Mononuclear cell (primary cell): ENCODE data around the gene RBBP7. TPM values are rescaled to one million over a fixed set of nuclear protein-coding genes. Genes with fewer than 3 reads are reported as not detected.
A peak's percentile ranks its signal among the peaks of the same experiment; 100 is the strongest.

Source experiments
- H3K27me3 ChIP-seq: 2 replicates; pipeline ENCODE4 v1.6.0; 2011; ENCODE audit warnings: low read length, control low read depth; ENCODE audit not compliant: insufficient read depth
- H3K4me1 ChIP-seq: 2 replicates; pipeline ENCODE4 v1.5.1; 2011; ENCODE audit warnings: mild to moderate bottlenecking, low read length, control low read depth; ENCODE audit not compliant: insufficient read depth
- H3K4me3 ChIP-seq: 2 replicates; pipeline ENCODE4 v1.5.1; 2011; ENCODE audit warnings: mild to moderate bottlenecking, low read length, moderate library complexity
- H3K9me3 ChIP-seq: 2 replicates; pipeline ENCODE4 v1.5.1; 2011; ENCODE audit warnings: low read depth, mild to moderate bottlenecking, control low read depth, low read length
- total RNA-seq: library from RNA; depleted of rRNA; stranded (reverse); fragments of >200 nt; gene quantifications from one replicate; pipeline ENCODE4 v1.2.3, GENCODE V29; 2012

The RBBP7 gene
- total RNA-seq, 1 donor, result 158 TPM

DNA sequence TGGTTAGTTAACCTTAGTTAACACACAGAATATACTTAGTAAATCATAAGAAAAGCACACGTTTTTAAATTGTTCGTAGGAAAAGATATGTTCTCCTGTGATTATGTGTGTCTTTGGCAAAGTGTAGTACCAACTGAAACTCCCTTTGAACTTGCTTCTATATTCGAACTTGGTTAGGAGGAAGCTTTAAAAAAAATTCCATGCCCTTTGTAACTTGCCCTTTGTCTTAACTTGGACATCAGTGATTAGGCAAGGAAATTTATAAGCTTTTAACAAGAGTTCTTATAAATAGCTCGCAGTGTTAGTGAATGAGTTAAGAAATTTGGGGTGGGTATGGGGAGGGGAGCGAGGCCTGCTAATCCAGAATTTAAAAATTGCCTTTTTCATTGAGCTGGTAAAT lies 50.5 kb downstream of the RBBP7 start:
- no peaks in the 10 kb centered on the region for H3K9me3 ChIP-seq
- H3K4me1 ChIP-seq, result no peaks in the 10 kb centered on the region
- no peaks in the 10 kb centered on the region for H3K27me3 ChIP-seq
- no peak overlapping the region for H3K4me3 ChIP-seq

DNA sequence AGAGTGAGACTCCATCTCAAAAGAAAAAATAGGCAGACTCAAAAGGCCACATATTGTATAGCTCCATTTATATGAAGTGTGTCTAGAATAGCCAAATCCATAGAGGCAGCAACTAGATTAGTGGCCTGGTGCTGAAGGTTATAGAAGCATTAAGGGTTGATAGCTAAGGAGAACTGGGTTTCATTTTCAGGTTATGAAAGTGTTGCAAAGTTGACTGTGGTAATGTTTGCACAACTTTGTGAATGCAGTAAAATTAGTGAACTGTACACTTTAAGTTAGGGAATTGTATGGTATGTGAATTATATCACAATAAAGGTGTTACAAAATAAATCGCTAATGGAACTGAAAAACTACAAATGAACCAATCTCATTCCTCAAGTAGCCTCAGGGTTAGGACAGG lies 55.6 kb downstream of the RBBP7 start:
- Histone ChIP-seq H3K4me1 (no peaks in the 10 kb centered on the region), H3K4me3 (no peak overlapping the region), H3K9me3 (no peaks in the 10 kb centered on the region), H3K27me3 (no peaks in the 10 kb centered on the region)

DNA sequence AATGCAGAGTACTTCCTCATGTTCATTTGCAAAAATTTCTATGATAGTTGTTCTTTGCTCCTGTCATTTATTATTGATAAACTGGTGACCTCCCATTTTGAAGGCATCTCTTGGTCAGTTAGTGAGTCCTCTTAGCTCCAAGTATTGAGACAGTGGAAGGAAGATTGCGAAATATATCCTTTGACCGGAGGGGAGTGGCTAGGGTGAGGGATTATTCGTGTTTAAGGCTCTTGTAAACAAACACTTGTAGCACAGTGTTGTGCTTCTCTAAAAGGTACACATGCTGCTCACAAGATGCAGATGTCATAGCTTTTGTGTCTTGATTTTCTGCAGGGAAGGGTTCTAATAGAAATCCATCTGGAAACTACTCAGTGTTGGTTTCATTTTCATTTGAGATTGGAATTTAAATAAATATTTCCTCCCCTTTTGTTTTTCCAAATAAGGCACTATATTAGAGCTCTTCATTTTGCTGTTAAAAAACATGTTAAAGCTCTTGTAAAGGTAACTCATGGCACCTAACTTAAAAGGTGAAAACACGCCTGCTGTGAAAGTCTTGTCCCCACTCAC lies 62.1 kb downstream of the RBBP7 start:
- Histone ChIP-seq H3K4me1 (peaks cover 10% of the 10 kb centered on the region), H3K9me3 (no peaks in the 10 kb centered on the region), H3K4me3 (peak overlapping the region; percentile 18), H3K27me3 (no peaks in the 10 kb centered on the region)

DNA sequence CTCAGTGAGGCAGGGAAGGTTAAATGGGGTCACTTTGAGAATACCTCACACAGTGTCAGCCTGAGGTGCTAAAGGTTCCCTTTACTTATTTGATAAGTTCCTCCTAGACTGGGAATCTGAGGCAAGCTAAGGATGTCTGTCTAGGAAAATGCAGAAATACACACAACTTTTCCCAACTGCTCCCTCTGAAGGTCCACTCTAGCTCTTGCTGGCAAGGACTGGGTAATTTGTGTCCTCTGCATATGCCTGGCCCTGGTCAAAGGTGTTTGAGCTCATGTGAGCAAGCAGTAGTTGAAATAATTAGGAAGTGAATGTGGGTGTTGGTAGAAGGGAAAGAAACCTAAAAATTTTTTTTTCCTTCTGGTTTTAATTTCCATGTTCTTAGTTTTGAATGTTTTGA lies 62.6 kb downstream of the RBBP7 start:
- no peaks in the 10 kb centered on the region for H3K27me3 ChIP-seq
- peaks cover 10% of the 10 kb centered on the region for H3K4me1 ChIP-seq
- H3K4me3 ChIP-seq, result no peak overlapping the region
- no peaks in the 10 kb centered on the region for H3K9me3 ChIP-seq

DNA sequence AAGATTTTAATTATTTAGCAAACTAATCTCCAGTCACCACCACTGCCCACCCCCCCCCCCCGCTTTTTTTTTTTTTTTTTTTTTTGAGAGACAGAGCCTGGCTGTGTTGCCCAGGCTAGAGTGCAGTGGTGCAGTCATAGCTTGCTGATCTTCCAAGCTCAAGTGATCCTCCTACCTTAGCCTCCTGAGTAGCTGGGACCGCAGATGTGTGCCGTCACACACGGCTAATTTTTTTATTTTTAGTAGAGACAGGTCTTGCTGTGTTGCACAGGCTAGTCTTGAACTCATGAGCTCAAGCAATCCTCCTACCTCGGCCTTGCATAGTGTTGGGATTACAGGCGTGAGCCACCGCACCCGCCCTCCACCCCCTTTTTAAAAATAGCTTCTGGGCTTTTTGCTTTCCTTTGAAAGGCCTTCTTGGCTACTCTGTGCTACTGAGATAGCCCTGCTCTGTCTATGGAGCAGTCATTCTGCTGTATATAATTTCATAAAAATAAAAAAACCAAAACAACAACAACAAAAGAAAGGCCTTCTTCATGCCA lies 65.2 kb downstream of the RBBP7 start:
- Histone ChIP-seq H3K4me1 (peaks cover 10% of the 10 kb centered on the region), H3K27me3 (no peaks in the 10 kb centered on the region), H3K9me3 (no peaks in the 10 kb centered on the region), H3K4me3 (no peak overlapping the region)

DNA sequence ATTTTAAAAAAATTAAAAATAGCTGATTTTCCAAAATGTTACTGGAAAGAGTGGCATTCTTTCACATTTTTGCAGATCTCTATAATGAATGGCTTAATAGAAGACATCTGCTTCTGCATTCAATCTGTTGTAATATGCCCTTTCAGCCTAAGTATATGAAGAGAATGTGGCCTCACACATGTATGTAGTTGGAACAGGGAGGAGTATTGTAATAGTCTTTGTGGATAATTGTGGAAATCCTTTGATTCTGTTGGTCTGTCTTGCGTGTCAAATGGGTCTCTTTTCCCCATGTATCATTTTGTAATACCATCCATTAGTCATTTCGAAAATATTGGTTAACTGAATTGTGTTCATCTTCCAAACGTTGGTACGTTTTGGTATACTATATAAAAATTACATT lies 72.3 kb downstream of the RBBP7 start:
- Histone ChIP-seq H3K4me1 (peaks cover 5% of the 10 kb centered on the region), H3K9me3 (no peaks in the 10 kb centered on the region), H3K4me3 (no peak overlapping the region), H3K27me3 (no peaks in the 10 kb centered on the region)

DNA sequence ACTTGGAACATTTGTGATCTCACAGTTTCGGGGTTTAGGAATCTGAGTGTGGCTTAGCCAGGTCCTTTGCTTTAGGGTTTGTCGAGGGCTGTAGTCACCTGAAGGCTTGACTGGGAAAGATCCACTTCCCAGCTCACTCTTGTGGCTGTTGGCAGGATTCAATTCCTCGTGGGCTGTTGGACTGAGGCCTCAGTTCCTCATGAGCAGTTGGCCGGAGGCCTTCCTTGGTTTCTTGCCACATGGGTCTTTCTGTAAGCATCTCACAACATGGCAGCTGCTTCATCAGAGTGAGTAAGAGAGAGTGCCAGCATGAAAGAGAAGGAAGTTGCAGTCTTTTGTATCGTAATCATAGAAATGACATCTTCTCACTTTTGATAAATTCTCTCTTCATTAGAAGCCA lies 72.8 kb downstream of the RBBP7 start:
- Histone ChIP-seq H3K9me3 (no peaks in the 10 kb centered on the region), H3K4me1 (peaks cover 5% of the 10 kb centered on the region), H3K27me3 (no peaks in the 10 kb centered on the region), H3K4me3 (no peak overlapping the region)

DNA sequence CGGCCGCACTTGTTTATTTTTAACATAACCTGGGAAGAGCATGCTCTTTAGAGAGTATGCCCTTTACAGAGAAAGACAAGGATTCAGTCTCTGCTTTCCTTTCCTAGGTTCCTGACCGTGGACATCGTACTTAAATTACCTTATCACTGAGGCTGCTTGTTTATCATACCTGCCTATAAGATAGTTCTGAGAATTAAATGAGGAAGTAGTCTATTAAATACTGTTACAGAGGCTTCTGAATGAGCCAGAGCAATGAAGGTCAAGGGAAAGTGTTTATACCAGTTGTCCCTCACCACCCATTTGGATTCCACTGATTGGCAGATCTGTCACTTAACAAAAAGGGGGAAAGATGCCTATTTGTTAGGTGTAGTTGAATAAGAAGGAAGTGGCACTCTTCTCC lies 73.9 kb downstream of the RBBP7 start:
- Histone ChIP-seq H3K4me1 (peaks cover 5% of the 10 kb centered on the region), H3K9me3 (no peaks in the 10 kb centered on the region), H3K4me3 (no peak overlapping the region), H3K27me3 (no peaks in the 10 kb centered on the region)

Other genes starting within 250 kb of the RBBP7 start
- not detected for gene S100G, start 220.2 kb downstream of the RBBP7 start, total RNA-seq
- 2.9 TPM for gene CTPS2, start 157.7 kb downstream of the RBBP7 start, total RNA-seq
- 43.0 TPM for gene SYAP1, start 150.8 kb downstream of the RBBP7 start, total RNA-seq
- 17.9 TPM for gene TXLNG, start 83.9 kb downstream of the RBBP7 start, total RNA-seq
- gene REPS2, start 76.3 kb upstream of the RBBP7 start, total RNA-seq, result 1.8 TPM